IPS-20b (cell line): ENCODE measurements around the gene NADSYN1.

Experiments used
- H3K27ac ChIP-seq: one replicate; pipeline ENCODE4 v1.5.1; 2013; ENCODE audit warnings: low read length
- H3K27me3 ChIP-seq: 2 replicates; pipeline ENCODE4 v1.6.1; 2013; ENCODE audit warnings: mild to moderate bottlenecking, low read length, inconsistent platforms; ENCODE audit not compliant: insufficient read depth
- H3K36me3 ChIP-seq: 2 replicates; pipeline ENCODE4 v1.6.1; 2013; ENCODE audit warnings: low read depth, mild to moderate bottlenecking, inconsistent platforms, low read length, moderate library complexity; ENCODE audit not compliant: insufficient read depth
- H3K4me1 ChIP-seq: 2 replicates; pipeline ENCODE4 v1.6.1; 2013; ENCODE audit warnings: mild to moderate bottlenecking, control low read depth, inconsistent platforms, low read length, moderate library complexity; ENCODE audit not compliant: insufficient read depth
- H3K4me3 ChIP-seq: 2 replicates; pipeline ENCODE4 v1.5.1; 2013; ENCODE audit warnings: mild to moderate bottlenecking, low read length, inconsistent platforms
- H3K9ac ChIP-seq: 2 replicates; pipeline ENCODE4 v1.6.1; 2013; ENCODE audit warnings: low read depth, mild to moderate bottlenecking, inconsistent platforms, low read length, moderate library complexity
- H3K9me3 ChIP-seq: 2 replicates; pipeline ENCODE4 v1.6.1; 2013; ENCODE audit warnings: mild to moderate bottlenecking, low read depth, low read length, inconsistent platforms; ENCODE audit not compliant: insufficient read depth

NADSYN1 gene

DNA sequence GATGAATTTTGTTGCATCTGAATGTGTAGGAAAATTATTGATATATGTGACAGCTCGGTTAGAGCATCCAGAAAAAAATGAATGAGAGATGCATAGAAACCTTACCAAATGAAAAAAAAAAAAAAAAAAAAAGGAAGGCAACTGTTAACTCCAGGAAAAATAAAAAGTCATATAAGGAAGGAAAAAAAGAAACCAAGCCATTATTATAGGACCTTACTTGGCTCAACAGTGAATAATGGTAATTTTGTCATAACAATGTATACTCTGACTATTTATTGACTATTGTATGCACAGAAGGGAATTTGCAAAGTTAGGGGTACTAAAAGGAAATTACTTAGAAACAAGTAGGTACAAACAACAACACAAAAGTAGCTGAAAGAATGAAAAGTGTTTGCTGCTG, 6.9 kb upstream of the NADSYN1 start:
- no peak overlapping the region for H3K27ac ChIP-seq
- no peaks in the 10 kb centered on the region for H3K9me3 ChIP-seq
- peaks cover 62% of the 10 kb centered on the region for H3K36me3 ChIP-seq
- no peak overlapping the region for H3K9ac ChIP-seq
- H3K4me3 ChIP-seq, result peak overlapping the region; percentile 96; the same call in 1 of the 2 replicates
- H3K4me1 ChIP-seq, result peaks cover 4% of the 10 kb centered on the region; the same call in 1 of the 2 replicates
- H3K27me3 ChIP-seq, result no peaks in the 10 kb centered on the region

DNA sequence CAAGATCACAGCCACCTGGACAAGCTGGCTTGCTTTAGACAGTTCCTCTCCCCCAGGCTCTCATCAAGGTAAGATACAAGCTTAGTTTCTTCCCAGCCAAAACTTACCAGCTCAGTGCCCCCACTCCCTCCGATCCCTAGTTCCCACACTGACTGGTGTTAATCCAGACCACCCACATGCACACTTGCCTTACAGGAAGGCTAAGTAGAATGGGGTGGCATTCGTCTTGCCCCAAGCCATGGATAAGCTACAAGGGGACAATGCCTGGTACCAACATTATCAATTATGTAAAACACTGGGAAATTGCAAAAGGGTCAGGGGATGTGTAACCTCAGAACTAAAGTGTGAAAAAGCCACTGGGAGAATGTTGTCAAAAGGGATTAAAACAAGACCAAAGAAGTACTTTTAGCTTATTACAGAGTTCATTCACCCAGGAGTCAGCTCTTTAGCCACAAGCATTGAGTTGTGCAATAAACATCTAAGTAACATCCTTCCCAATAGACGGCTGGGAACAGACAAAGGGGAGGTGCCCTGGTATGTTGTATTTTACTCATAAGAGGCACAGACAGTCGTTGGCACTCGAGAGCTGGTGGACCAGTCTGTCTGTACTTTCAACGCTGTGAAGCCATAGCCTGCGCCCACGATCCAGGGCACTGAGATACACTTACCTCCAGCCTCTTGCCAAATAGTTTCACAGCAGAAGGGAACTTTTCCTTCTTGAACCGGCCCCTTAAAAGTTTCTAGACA, 5.9 kb upstream of the NADSYN1 start:
- H3K9me3 ChIP-seq, result no peaks in the 10 kb centered on the region
- no peaks in the 10 kb centered on the region for H3K27me3 ChIP-seq
- H3K4me1 ChIP-seq, result peaks cover 6% of the 10 kb centered on the region
- peak overlapping the region; percentile 96 for H3K4me3 ChIP-seq
- H3K27ac ChIP-seq, result no peak overlapping the region
- peak overlapping the region; percentile 79; the same call in 1 of the 2 replicates for H3K9ac ChIP-seq
- peaks cover 52% of the 10 kb centered on the region for H3K36me3 ChIP-seq

DNA sequence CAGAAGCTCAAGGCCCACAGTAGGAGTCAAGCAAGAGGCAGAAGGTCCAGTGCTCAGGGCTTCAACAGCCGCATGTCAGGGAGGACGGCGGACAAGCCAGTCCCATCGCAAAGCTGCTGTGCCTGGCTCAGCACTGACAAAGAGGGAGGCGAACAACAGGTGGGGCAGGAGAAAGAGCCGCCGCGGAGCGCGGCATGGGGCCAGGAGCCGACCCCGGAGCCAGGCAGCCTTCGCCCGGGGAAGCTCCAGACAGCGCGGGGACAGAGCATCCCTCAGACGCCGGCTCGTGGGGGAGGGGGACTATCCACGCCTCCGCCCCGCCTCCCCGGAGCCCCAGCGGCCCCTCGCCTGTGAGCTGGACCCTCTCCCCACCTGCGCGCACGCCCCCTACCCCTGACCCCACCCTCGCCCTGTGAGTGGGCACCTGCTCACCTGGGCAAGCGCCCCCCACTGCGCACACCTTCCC, 5.2 kb upstream of the NADSYN1 start:
- Histone ChIP-seq H3K27ac (no peak overlapping the region), H3K9ac (peak overlapping the region; percentile 79; the same call in 1 of the 2 replicates), H3K9me3 (no peaks in the 10 kb centered on the region), H3K36me3 (peaks cover 46% of the 10 kb centered on the region), H3K4me1 (peaks cover 9% of the 10 kb centered on the region), H3K4me3 (peak overlapping the region; percentile 96), H3K27me3 (no peaks in the 10 kb centered on the region)

DNA sequence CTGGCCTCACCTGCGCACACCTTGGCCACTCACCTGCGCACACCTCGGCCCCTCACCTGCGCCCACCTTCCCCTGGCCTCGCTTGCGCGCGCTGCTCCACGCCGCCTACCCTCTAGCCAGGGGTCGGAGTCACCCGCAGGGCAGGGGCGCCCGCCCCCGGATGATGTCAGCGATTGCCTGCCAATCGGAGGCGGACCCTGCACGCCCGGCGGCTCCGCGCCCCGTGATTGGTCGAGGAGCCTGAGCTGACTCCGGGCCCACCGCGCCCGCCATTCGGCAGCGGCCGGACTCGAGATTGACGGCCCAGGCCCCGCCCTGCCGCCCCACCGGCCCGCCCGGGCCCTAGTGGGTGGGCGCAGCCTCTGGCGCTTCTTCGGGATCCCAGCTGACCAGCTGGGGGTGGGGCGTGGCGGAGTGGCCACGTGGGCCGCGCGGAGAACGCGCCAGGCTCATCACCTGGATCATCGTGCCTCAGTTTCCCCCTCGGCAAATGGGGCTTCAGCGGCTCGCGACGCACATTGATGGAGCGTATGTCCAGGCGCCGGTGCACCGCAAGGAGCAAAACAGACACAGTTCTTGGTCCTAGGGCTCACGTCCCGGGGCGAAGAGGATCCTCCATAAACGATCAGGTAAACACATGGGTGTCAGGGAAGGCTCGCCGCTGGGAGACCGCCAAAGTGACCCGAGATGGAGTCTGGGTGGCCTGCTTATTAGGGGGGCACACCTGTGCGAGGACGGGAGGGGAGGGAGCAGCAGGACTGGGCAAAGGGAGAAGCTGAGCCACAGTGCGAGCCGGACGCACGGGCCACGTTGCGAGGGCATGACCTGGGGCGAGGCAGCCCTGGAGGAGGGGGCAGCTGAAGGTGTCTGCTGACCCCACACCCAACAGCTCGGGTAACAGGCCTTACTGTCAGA, 4.5 kb upstream of the NADSYN1 start, which contains the start of gene DHCR7:
Gene DHCR7 (minus strand): TSS at position 137 of the 915 bp plus-strand sequence. CDS start 3,441 bp downstream, outside the sequence.
- Histone ChIP-seq H3K4me3 (peak within 1 kb of the TSS; percentile 96), H3K36me3 (peaks cover 39% of the 10 kb centered on the region), H3K9me3 (no peaks in the 10 kb centered on the region), H3K27me3 (no peaks in the 10 kb centered on the region), H3K9ac (peak within 1 kb of the TSS; percentile 86; the same call in 1 of the 2 replicates), H3K4me1 (peaks cover 9% of the 10 kb centered on the region), H3K27ac (peak within 1 kb of the TSS; percentile 69)

DNA sequence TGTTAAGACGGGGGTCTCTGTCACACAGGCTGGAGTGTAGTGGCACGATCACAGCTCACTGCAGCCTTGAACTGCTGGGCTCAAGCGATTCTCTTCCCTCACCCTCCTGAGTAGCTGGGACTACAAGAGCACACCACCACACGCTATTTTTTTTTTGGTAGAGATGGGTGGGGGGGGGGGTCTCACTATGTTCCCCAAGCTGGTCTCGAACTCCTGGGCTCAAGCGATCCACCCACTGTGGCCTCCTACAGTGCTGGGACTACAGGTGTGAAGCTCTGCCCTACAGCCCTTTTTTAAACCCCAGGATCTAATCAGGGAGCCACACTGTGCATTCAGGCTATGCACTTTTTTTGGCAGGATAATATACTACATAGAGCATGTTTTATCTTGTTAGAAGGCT, 3.4 kb upstream of the NADSYN1 start:
- Histone ChIP-seq H3K9ac (peak overlapping the region; percentile 86; the same call in 1 of the 2 replicates), H3K4me3 (peak overlapping the region; percentile 96), H3K27me3 (no peaks in the 10 kb centered on the region), H3K4me1 (peaks cover 9% of the 10 kb centered on the region), H3K9me3 (no peaks in the 10 kb centered on the region), H3K36me3 (peaks cover 28% of the 10 kb centered on the region), H3K27ac (no peak overlapping the region)

DNA sequence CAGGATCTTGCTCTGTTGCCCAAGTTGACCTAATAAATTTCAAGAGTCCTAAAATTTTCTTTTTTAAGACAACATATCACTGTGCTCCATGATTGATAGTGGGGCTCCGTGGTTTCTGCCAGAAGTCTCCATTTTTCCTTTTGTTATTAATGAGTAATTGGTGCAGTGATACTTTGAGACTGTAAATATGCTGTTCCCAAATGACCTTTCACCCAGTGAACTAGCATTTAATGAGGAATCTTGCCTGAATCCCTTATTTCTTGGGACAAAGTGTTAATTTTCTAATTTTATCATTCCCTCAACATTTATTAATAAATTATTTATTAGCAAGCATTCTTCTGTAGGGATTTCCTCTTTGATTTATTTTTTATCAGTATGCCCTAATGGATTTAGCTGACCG, 2.5 kb upstream of the NADSYN1 start:
- Histone ChIP-seq H3K4me3 (no peak overlapping the region), H3K27me3 (no peaks in the 10 kb centered on the region), H3K27ac (no peak overlapping the region), H3K9ac (no peak overlapping the region), H3K9me3 (no peaks in the 10 kb centered on the region), H3K4me1 (peaks cover 9% of the 10 kb centered on the region), H3K36me3 (peaks cover 27% of the 10 kb centered on the region)

DNA sequence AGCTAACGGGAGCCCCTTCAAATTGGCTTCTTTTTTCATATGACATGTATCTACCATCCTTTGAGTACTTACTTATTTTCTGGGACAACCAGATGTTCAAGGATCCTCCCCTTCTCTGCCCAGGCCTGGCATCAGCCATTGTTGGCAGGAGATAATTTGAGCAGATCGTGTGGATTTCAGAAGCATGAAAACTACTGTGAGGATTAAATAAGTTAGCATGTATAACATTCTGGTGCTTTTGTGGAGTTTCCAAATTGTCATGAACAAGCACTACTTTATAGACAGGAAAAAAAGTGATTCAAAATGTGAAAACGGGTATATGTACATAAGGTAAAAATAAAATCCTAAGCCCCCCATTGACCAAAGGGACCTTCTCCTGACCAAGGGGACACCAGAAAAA, 2.1 kb upstream of the NADSYN1 start:
- peaks cover 27% of the 10 kb centered on the region for H3K36me3 ChIP-seq
- no peaks in the 10 kb centered on the region for H3K27me3 ChIP-seq
- no peak overlapping the region for H3K27ac ChIP-seq
- peaks cover 9% of the 10 kb centered on the region for H3K4me1 ChIP-seq
- no peaks in the 10 kb centered on the region for H3K9me3 ChIP-seq
- H3K4me3 ChIP-seq, result no peak overlapping the region
- H3K9ac ChIP-seq, result no peak overlapping the region

DNA sequence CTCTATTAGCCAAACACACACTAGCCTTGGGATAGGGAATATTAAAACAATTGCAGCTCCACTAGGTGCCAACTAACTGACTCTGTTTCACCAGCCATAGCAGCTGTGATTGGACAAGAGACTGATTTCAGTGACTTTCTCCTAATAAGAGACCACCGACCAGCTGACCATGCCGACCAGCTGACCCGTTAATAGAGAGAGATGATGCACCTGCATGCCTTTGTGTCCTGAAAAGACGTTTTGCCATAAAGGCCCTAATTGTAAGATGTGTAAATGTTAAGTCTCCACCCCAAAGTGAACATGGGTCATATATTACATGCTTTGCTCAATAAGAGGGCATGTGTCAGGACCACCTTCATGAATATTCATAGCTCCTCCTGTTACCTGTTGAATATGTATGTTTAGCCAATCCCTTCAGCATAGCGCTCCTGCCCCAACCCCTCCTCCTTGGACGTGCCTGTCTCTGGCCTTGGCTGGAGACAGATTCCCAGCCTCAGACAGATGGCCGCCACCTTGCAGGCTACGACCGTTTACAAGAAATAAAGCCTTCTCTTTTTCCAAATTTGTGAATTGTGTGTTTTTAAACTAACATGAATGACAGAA, 1.3 kb upstream of the NADSYN1 start:
- H3K9ac ChIP-seq, result peak overlapping the region; percentile 49; the same call in 1 of the 2 replicates
- peak overlapping the region; percentile 93 for H3K4me3 ChIP-seq
- no peak overlapping the region for H3K27ac ChIP-seq

DNA sequence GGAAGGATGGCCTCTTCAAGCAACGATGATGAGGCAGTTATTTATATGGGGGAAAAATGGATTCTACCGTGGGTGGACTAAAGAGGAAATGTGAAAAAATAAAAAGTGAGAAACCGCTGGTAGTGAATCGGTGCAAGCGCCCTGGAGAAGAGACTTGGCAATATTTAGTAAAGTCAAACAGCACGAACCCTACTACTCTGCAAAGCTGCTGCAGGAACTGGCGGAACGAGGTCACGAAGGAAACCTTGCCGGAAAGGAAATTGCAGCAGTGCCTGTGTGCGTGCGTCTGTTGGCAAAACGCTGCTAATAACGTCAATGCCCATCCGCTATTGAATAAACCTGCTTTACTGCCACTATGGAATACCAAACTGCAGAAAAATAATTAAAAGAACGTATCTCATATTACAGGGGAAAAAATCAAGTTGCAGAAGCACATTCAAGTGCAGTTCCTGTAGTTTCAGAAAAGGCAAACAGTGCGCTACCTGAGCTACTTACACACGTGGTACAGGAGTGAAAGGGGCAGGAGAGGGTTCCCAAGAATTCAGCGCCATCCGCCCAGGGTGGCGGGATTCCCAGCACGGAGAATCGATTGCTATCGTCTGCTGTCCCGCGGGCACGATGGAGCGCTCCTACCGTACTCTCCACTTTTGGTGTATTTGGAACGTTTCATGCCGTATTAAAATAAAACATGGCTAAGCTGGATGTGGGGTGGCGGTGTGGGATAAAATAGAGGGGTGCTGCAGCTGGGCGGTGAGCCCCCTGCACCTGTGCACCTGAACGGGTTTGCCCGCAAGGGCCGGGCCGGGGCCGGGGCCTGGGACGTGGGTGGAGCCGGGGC, 585 bp upstream of the NADSYN1 start:
- H3K4me3 ChIP-seq, result peak overlapping the region; percentile 93
- peaks cover 27% of the 10 kb centered on the region for H3K36me3 ChIP-seq
- H3K9ac ChIP-seq, result peak overlapping the region; percentile 49; the same call in 1 of the 2 replicates
- no peaks in the 10 kb centered on the region for H3K9me3 ChIP-seq
- peaks cover 5% of the 10 kb centered on the region; the same call in 1 of the 2 replicates for H3K4me1 ChIP-seq
- H3K27ac ChIP-seq, result no peak overlapping the region
- H3K27me3 ChIP-seq, result no peaks in the 10 kb centered on the region

More for the DNA sequence above, 1.3 kb upstream of the NADSYN1 start:
- Histone ChIP-seq H3K27me3 (no peaks in the 10 kb centered on the region), H3K9me3 (no peaks in the 10 kb centered on the region), H3K36me3 (peaks cover 27% of the 10 kb centered on the region), H3K4me1 (peaks cover 9% of the 10 kb centered on the region)

DNA sequence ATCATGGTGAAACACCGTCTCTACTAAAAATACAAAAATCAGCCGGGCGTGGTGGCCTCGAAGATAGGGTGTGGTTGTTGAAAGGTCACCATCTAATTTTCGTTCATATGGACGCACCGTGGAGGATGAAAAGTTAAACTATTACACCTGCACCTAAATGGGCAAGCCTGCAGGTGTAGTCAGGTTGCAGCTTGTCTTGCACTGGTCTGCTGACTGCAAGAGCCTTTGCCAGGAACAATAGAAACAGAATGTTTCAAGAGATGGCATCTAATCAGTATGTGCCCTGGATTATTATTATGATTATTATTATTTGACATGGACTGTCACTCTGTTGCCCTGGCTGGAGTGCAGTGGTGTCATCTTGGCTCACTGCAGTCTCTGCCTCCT, 908 bp downstream of the NADSYN1 start:
- H3K36me3 ChIP-seq, result peaks cover 34% of the 10 kb centered on the region
- peak overlapping the region; percentile 93 for H3K4me3 ChIP-seq
- no peak overlapping the region for H3K27ac ChIP-seq
- H3K27me3 ChIP-seq, result no peaks in the 10 kb centered on the region
- H3K9ac ChIP-seq, result peak overlapping the region; percentile 73; the same call in 1 of the 2 replicates
- peaks cover 5% of the 10 kb centered on the region; the same call in 1 of the 2 replicates for H3K4me1 ChIP-seq
- no peaks in the 10 kb centered on the region for H3K9me3 ChIP-seq
